Activated gamma-delta T cell treated with anti-CD3 and anti-CD28 coated beads, Interleukin-2, amount 50 U/mL, for 16 hours (primary cell): ENCODE results near the gene WDCP.

Experiments used
- DNase-seq: peaks from one replicate; pipeline ENCODE4 v3.0.0-alpha.2; 2020; ENCODE audit warnings: low read depth

Gene WDCP

DNA sequence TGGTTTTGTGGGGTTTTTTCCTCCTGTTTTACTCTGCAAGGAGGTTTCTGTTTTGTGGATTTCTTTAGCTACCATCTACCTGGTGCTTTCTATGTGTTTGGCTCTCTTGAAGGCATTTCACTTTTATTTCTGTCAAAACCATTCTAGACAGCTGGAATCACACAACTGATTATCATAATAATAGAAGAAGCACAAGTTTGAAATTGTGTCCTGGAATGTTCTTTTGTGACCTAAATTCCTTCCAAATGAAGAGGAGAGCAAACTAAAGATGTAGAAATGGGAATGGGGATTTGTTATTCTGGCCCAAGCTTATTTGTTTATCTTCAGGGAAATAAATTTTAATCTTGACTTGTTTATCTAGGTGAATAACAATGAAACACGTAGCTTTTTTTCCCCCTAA, 54.3 kb downstream of the WDCP start:
- no peak for DNase-seq

- DNase-seq: no peak
Measured at GRCh38 chr2:23988371-23988770, 58.8 kb downstream of the WDCP start.
